Measurements from ENCODE around the gene MRPS24. TPM values are rescaled to one million over a fixed set of nuclear protein-coding genes. Genes with fewer than 3 reads are reported as not detected.
A peak's percentile ranks its signal among the peaks of the same experiment; 100 is the strongest.

MRPS24 gene
- total RNA-seq, 1 donor from 2014 or later, result 93.9 TPM

GRCh38 chr7:43888993-43889945 is 20.0 kb upstream of the MRPS24 start:
- H3K9ac ChIP-seq (ENCODE audit: low read length), result no peak overlapping the region

GRCh38 chr7:43884617-43885016 is 15.3 kb upstream of the MRPS24 start:
- no peaks in the 10 kb centered on the region for H3K27me3 Mint-ChIP-seq (ENCODE audit: low read depth, unreplicated experiment)
- Histone ChIP-seq H4K20me1 (ENCODE audit: insufficient read depth, low read length) (peaks cover 16% of the 10 kb centered on the region), H3K79me2 (ENCODE audit: insufficient read depth, low read length) (peaks cover 17% of the 10 kb centered on the region), H3K4me3 (ENCODE audit: insufficient read depth, low read depth, low read length) (no peak overlapping the region), H3K27me3 (ENCODE audit: insufficient read depth, low read length) (no peaks in the 10 kb centered on the region), H3K27ac (ENCODE audit: low read depth, low read length) (no peak overlapping the region), H2AFZ (ENCODE audit: low read depth, low read length) (no peak overlapping the region), H3K36me3 (ENCODE audit: insufficient read depth, low read length) (peaks cover 19% of the 10 kb centered on the region), H3K4me2 (ENCODE audit: low read length) (no peak overlapping the region), H3K4me1 (ENCODE audit: insufficient read depth, low read length) (peaks cover 6% of the 10 kb centered on the region), H3K9ac (ENCODE audit: low read length) (no peak overlapping the region), H3K9me3 (ENCODE audit: insufficient read depth, low read depth, low read length) (no peaks in the 10 kb centered on the region)
- TF ChIP-seq EZH2 (IDR thresholded peaks at IDR 0.05; ENCODE audit: insufficient read depth, low read length), result no peak
- TF ChIP-seq, protein P1, sequence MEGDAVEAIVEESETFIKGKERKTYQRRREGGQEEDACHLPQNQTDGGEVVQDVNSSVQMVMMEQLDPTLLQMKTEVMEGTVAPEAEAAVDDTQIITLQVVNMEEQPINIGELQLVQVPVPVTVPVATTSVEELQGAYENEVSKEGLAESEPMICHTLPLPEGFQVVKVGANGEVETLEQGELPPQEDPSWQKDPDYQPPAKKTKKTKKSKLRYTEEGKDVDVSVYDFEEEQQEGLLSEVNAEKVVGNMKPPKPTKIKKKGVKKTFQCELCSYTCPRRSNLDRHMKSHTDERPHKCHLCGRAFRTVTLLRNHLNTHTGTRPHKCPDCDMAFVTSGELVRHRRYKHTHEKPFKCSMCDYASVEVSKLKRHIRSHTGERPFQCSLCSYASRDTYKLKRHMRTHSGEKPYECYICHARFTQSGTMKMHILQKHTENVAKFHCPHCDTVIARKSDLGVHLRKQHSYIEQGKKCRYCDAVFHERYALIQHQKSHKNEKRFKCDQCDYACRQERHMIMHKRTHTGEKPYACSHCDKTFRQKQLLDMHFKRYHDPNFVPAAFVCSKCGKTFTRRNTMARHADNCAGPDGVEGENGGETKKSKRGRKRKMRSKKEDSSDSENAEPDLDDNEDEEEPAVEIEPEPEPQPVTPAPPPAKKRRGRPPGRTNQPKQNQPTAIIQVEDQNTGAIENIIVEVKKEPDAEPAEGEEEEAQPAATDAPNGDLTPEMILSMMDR (IDR thresholded peaks at IDR 0.05; ENCODE audit: insufficient read depth, low read depth, low read length), result no peak
- H3K4me1 Mint-ChIP-seq (ENCODE audit: low read depth, unreplicated experiment), result peaks cover 10% of the 10 kb centered on the region
- FAIRE-seq, result no peak
- no peak overlapping the region for H3K27ac Mint-ChIP-seq (ENCODE audit: unreplicated experiment)
- no peak overlapping the region for H3K4me3 Mint-ChIP-seq (ENCODE audit: unreplicated experiment)
- peaks cover 9% of the 10 kb centered on the region for H3K36me3 Mint-ChIP-seq (ENCODE audit: low read depth, unreplicated experiment)
- peaks cover 2% of the 10 kb centered on the region for H3K9me3 Mint-ChIP-seq (ENCODE audit: unreplicated experiment)
- no peak for DNase-seq (ENCODE audit: low read depth)

More at GRCh38 chr7:43888993-43889945, 20.0 kb upstream of the MRPS24 start:
- DNase-seq (ENCODE audit: low read depth), result no peak
- Histone ChIP-seq H4K20me1 (ENCODE audit: insufficient read depth, low read length) (peaks cover 45% of the 10 kb centered on the region), H3K4me2 (ENCODE audit: low read length) (no peak overlapping the region), H3K4me3 (ENCODE audit: insufficient read depth, low read depth, low read length) (no peak overlapping the region), H3K36me3 (ENCODE audit: insufficient read depth, low read length) (peaks cover 6% of the 10 kb centered on the region), H3K9me3 (ENCODE audit: insufficient read depth, low read depth, low read length) (no peaks in the 10 kb centered on the region), H3K79me2 (ENCODE audit: insufficient read depth, low read length) (peaks cover 55% of the 10 kb centered on the region), H3K27me3 (ENCODE audit: insufficient read depth, low read length) (no peaks in the 10 kb centered on the region), H3K4me1 (ENCODE audit: insufficient read depth, low read length) (no peaks in the 10 kb centered on the region), H2AFZ (ENCODE audit: low read depth, low read length) (no peak overlapping the region), H3K27ac (ENCODE audit: low read depth, low read length) (no peak overlapping the region)
- TF ChIP-seq EZH2 (IDR thresholded peaks at IDR 0.05; ENCODE audit: insufficient read depth, low read length), result no peak
- TF ChIP-seq, protein P1 (IDR thresholded peaks at IDR 0.05; ENCODE audit: insufficient read depth, low read depth, low read length), result no peak
- Mint-ChIP-seq H3K36me3 (ENCODE audit: low read depth, unreplicated experiment) (peaks cover 3% of the 10 kb centered on the region), H3K4me3 (ENCODE audit: unreplicated experiment) (no peak overlapping the region), H3K9me3 (ENCODE audit: unreplicated experiment) (no peaks in the 10 kb centered on the region), H3K27me3 (ENCODE audit: low read depth, unreplicated experiment) (no peaks in the 10 kb centered on the region), H3K4me1 (ENCODE audit: low read depth, unreplicated experiment) (peaks cover 22% of the 10 kb centered on the region), H3K27ac (ENCODE audit: unreplicated experiment) (no peak overlapping the region)
- FAIRE-seq, result no peak

DNA sequence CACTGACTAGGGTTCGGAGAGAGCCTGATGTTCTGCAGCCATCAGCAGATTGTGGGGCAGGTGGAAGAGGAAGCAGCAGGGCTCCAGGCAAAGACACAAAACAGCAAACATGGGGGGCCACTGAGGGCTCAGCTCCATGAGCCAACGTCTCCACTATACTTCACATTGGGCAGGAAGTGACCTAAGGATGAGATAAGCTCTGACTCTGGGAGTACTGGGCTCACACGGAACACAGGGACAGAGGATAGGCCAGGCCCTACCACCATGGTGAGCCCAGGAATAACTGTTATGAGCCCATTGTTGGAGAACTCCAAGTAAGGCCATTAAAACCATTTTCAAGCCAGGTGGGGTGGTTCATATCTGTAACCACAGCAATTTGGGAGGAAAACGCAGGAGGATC is 14.9 kb upstream of the MRPS24 start:
- Histone ChIP-seq H3K9me3 (ENCODE audit: insufficient read depth, low read depth, low read length) (no peaks in the 10 kb centered on the region), H3K27ac (ENCODE audit: low read depth, low read length) (no peak overlapping the region), H3K36me3 (ENCODE audit: insufficient read depth, low read length) (peaks cover 19% of the 10 kb centered on the region), H2AFZ (ENCODE audit: low read depth, low read length) (no peak overlapping the region), H3K4me2 (ENCODE audit: low read length) (no peak overlapping the region), H3K79me2 (ENCODE audit: insufficient read depth, low read length) (peaks cover 13% of the 10 kb centered on the region), H3K27me3 (ENCODE audit: insufficient read depth, low read length) (no peaks in the 10 kb centered on the region), H3K4me1 (ENCODE audit: insufficient read depth, low read length) (peaks cover 10% of the 10 kb centered on the region), H3K4me3 (ENCODE audit: insufficient read depth, low read depth, low read length) (no peak overlapping the region), H4K20me1 (ENCODE audit: insufficient read depth, low read length) (peaks cover 12% of the 10 kb centered on the region), H3K9ac (ENCODE audit: low read length) (no peak overlapping the region)
- DNase-seq (ENCODE audit: low read depth) (no peak), FAIRE-seq (no peak)
- H3K36me3 Mint-ChIP-seq (ENCODE audit: low read depth, unreplicated experiment), result peaks cover 10% of the 10 kb centered on the region
- H3K27ac Mint-ChIP-seq (ENCODE audit: unreplicated experiment), result peak overlapping the region; percentile 34
- no peak overlapping the region for H3K4me3 Mint-ChIP-seq (ENCODE audit: unreplicated experiment)
- H3K27me3 Mint-ChIP-seq (ENCODE audit: low read depth, unreplicated experiment), result no peaks in the 10 kb centered on the region
- H3K4me1 Mint-ChIP-seq (ENCODE audit: low read depth, unreplicated experiment), result peaks cover 10% of the 10 kb centered on the region
- H3K9me3 Mint-ChIP-seq (ENCODE audit: unreplicated experiment), result peaks cover 2% of the 10 kb centered on the region
- TF ChIP-seq, protein P1 (IDR thresholded peaks at IDR 0.05; ENCODE audit: insufficient read depth, low read depth, low read length), result no peak
- no peak for TF ChIP-seq EZH2 (IDR thresholded peaks at IDR 0.05; ENCODE audit: insufficient read depth, low read length)
